SIG-M5 treated with dmso at 0.1 percent for 504 hours (cell line): ENCODE results near the gene VSNL1.
"Not testable (repeated sequence)": the region's sequence is repeated elsewhere in the genome, so short reads cannot be mapped to it uniquely, and the experiment has no call there.

ENCODE experiments used
- DNase-seq: peaks from one replicate; lab custom pipeline; 2025; ENCODE audit not compliant: unreplicated experiment; lab: John Stamatoyannopoulos, UW

Gene VSNL1

DNA sequence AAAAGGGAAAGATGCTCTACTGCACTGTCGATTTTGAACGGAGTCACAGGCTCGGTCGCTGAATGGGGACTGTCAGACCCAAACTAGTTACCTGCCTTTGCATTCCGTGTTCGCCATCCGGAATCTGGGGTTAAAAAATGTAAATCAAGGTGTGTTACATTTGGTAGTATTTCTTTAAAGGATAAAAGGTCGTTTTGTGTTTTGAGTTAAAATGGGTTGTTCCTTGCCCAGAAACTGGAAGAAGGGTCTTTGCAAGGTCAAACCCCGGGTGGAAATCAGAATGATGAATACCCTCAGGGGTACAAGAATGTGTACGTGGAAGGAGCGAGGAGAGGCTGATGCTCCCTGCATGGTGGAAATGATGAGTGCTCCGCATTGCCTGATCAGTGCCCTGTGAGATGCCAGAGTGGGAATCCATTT is 1.0 kb downstream of the VSNL1 start:
- no peak for DNase-seq

DNA sequence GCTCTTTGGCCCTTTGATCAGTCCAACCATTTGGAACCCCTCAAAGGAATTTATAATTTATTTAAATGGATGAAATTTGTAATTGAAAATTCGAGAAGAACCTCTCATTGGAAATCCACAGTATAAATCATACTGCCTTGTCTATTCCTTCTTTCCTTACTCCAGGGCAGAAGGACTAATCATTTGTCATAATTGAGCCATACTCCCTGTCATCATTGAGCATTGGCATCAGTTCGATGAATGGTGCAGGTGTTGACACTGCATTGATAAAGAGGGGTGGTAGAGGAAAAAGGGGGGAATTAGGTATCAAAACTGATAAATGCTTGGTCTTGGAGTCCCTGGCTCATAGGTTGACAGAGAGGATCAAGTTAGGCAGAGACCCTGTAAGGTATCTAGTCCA is 2.0 kb downstream of the VSNL1 start:
- no peak for DNase-seq

DNA sequence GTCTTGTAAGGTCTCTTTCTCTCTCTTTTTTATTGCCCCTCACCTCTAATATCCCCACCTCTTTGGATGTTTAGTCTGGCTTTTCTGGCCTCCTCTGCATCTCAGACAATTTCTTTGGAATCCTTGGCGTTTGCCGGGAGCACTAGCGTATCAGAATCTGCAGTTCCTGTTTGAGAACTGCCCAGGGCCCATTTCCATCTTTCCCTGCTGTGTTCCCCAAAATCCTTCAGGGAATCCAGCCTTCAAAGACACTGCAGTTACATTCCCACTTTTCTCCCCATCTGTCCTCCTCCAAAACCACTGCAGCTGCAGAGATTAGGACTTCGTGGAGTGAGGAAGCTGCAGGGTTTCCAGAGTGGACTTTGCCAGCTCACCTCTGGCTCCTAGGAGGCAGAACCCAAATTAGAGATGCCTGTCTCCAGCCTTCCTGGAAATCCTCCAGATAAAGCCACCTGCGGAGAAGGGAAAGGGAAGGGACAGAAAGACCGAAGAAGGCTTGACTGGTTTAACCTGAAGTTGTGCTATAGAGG is 2.7 kb downstream of the VSNL1 start:
- no peak for DNase-seq

DNA sequence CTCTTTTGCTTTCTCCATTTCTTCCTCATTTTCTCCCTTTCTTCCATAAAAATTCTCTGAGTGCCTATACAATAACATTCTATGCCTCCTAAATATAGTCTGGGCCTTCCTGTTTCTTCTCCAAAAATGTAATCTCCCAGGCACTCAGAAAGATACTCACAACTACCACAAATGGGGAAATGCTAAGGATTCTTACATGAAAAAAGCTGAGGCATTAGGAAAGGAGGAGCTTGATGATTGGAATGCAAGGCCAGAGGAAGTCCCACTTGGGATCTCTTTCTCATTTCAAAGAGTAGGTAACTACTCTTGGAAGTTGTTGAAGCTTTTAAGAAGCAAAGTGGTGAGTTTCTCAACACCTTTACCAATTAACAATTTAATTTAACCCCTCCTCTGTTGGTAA is 3.4 kb downstream of the VSNL1 start:
- DNase-seq = no peak

DNA sequence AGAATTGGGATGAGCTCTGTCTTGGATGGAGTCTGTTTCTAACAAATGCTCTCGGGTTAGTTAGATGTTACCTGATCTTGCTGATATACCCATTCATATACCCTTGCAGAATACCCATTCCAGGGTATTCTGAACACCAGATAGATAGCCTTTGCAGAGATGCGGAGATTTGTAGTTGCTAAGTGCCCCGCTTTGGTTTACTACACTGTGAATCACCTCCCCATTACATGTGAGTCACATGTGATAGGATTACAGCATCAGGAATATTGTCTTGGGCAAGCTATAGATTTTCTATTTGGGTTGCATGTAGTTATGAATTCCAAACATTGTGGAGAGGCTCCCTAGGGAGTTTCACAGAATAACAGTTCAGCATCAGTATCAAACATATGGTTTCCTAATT is 3.8 kb downstream of the VSNL1 start:
- DNase-seq = no peak

DNA sequence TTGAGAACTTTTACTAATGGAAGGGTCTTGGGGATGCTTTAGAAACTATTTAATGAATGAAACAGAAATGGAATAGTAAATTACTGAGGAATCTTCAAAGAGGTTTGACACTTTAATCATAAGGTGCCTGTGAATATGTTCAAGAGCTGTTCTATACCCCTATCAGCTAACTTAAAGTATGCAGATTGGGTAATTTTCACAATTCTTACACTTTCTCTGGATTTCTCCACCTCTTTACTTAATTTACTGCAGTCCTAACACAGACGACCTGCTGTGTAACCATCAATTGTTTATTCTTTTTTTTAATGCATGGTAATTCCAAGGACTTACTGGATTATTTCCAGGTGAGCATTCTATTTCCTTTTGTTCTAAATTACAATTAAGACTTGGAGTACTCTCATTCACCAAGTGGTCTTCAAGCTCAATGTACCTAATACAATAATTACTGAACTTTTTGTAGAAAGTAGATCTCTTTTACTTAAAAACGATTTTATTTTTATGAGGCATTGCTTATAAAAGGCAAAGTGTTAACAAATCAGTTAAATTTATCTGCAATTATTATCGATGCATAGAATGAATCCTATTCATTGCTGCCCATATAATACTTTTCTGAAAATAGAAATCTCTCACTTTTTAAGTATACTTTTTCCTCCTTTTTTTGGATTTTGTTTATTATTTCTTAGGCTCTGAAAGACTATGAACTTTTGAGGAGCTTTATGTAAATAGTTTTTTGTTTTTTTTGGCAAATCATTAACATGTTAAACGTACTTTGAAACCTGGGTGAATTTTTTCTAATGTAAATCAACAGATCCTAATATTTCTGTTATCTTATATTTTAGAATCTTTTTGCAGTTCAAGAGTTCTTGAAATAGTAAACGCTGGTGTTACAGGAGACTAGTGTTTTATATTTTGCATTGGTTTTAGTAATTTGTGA is 5.5 kb downstream of the VSNL1 start:
- DNase-seq = no peak

DNA sequence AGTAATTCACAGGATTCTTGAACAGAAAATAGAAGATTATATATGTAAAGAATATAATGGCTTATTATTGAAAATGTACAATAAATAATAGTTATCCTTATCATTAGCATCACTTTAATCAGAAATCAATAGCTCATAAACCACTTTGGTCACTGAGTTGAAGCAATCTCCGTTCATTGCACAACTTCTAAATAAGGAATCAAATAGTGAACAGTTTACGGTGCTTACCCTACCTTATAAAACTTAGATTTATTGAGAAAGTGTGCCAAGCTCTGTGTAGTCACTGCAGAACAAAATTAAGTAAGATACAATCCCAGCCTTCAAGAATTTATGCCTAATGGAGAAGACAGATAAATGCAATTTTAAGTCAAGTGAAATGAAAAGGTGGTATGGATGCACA is 6.7 kb downstream of the VSNL1 start:
- no peak for DNase-seq

DNA sequence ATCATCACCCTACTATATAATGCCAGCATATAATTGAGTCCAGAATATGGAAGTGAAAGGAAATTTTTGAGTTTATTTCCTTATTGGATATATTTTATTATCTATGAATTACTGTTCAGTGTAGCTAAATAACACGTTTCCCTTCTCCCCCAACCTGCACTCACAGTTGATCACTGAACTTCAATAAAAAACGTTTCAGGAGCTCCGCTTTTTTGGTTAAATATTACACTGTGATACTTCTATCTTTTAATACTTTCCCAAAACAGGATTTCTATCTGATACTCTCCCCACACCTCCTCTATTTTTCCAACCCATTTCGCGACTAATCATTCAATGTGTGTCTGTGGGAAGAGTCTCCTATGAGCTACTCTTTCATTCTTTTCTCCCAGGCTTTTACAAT is 7.2 kb downstream of the VSNL1 start:
- no peak for DNase-seq

DNA sequence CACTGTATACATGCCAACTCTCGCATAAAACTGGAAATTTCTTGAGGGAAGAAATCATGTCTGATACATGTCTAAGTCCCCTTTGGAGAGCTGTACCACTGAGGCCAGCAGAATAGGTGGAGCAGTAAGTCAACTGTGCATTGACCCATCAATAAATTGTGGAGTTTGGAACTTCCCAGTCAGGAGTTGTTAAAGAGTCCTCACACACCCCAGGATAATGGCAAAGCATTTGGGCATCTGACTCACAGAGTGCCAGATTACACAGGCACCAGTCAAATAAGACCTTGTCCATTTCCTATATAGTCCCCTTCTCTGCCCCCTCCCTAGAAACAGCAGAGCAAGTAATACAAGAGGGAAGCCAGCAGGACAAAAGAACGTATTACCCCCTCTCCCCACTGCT is 10.4 kb downstream of the VSNL1 start:
- DNase-seq = no peak

DNA sequence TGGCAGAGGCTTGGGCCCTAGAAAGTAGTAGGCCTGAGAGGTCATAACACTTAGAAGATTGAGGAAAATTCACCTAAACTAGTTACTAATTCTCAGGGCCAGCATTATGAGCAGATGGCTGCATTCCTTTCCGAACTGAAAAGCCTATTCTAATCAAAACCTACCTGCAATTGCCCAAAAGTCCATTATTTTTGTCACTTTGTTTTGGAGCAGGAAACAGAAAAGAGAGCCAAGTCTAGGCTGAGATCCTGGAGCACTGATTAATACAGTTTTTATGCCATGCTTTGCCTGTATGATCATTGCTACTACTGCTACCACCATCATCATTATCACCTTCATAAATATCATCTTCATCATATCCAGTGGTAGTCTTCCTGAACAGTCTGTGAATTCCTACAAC is 14.7 kb downstream of the VSNL1 start:
- no peak for DNase-seq

DNA sequence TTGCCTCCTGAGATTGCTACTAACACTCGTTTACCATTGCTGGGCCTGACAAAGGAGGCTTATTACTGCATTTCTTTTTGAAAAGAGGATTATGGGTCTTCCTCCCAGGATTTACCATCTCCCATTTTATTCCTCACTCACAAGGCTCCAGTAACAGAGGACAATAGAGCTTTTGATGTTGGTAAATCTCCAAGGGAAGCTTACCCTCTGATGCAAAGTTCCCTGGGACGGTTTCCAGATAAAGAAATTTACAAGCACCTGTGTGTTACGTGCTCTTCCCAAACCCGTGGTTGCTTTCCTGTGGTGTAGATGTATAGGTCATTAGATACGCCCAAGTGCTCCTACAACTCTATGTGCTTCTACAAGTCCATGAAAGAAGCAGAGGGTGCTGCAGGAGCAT is 17.1 kb downstream of the VSNL1 start:
- DNase-seq = no peak

DNA sequence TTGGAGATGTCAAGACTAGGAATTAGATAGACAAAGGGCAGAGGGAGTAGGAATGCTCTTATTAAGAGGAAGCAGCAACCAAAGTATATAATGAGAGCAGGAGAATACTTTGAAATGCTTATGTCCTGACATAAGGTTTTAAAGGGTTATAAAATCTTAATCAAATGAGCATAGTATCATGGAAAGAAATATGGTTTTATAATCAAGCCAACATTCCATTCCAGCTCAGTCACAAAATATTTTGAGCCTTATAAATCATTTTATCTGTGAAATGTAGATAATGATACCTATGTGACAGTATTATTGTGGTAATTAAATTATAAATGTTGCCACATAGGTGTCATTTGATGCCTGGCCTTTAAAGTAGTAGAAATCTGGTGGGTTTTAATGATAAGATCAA is 17.6 kb downstream of the VSNL1 start:
- DNase-seq = no peak

DNA sequence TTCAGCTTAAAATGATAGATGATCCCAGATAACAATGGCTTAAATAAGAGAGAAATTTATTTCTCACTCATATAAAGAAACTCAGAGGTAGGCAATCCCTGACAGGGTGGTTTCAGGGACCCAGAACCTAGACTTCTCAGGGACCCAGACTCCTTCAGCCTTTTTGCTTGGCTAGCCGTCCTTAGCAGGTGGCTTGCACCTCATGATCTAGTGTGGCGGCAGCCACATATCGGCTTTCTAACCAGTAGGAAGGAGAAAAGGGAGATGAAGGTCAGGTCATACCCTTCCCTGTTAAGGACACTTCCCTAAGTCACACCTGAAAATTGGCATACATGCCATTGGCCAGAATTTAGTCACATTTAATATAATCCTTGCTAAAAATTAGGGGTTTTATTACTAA is 18.4 kb downstream of the VSNL1 start:
- DNase-seq = no peak

DNA sequence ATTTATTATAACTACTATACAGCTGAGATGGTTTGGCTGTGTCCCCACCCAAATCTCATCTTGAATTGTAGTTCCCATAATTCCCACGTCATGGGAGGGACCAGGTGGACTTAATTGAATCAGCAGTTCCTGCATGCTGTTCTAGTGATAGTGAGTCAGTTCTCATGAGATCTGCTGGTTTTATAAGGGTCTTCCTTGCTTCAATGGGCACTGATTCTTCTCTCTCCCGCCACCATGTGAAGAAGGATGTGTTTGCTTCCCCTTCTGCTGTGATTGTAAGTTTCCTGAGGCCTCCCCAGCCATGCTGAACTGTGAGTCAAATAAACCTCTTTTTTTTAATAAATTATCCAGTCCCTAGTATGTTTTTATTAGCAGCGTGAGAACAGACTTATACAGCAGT is 25.2 kb downstream of the VSNL1 start:
- not testable (repeated sequence) for DNase-seq

DNA sequence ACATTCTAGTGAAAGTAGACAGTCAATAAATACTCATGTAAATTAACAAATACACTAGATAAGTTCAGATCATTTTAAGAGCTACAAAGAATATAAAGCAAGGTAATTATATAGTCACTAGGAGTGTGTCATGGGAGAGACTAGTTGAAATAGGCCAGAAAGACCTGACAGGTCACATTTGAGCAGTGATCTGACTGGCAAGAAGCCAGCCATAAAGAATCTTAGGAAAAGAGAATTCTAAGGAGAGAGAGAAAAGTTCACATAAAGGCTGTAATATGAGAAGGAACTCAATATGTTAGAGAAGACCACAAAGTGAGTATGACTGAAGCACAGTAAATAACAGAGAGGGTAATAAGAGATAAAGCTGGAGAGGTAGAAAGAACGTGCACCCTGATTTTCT is 31.2 kb downstream of the VSNL1 start:
- no peak for DNase-seq

DNA sequence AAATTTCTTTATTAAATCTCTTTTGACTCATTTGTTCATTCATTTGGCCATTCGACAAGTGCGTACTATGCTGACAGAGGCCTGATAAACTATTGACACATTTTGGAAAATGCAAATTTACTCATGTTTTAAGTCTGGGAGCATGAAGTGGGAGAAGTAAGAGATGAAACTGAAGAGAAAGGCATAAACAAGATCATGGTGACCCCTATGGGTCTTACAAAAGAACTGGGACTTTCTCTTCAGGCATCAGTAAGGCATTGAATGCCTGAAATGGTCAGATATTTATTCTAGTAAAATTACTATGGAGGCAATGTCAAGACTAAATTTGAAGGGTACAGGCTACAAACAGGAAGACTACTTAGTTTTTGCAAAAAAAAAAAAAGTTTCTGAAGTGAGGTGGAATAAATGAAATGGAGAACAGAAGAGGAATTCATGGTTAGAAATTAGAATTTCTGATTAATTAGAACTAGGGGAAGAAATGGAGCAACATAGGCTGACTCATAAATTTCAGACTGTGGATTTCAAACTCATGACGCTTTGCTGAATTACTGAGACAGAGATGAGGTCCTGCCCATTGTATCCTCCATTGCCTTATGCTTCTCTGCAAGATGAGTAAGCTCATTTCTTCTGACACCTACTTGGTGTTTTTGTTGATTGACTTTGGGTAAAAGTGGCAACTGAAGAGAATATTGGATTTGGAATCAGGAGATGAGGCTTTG is 32.7 kb downstream of the VSNL1 start:
- no peak for DNase-seq

DNA sequence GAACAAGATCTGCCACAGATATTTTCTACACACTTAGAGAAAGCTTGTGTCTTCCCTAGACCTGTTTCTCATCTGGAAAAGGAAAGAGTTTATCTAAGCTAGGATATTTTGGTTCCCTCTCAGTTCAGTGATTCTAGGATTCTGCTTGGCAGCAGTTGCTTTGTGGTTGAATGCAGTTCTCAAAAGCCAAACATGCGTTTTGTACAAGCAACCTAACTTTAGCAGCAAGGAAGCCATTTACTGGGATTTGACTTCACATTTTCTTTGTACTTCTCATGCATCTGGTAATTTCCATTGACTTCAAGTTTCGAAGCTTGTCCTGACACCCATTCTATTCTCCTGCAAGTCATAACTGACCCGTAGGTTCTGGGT is 33.3 kb downstream of the VSNL1 start:
- DNase-seq = no peak

DNA sequence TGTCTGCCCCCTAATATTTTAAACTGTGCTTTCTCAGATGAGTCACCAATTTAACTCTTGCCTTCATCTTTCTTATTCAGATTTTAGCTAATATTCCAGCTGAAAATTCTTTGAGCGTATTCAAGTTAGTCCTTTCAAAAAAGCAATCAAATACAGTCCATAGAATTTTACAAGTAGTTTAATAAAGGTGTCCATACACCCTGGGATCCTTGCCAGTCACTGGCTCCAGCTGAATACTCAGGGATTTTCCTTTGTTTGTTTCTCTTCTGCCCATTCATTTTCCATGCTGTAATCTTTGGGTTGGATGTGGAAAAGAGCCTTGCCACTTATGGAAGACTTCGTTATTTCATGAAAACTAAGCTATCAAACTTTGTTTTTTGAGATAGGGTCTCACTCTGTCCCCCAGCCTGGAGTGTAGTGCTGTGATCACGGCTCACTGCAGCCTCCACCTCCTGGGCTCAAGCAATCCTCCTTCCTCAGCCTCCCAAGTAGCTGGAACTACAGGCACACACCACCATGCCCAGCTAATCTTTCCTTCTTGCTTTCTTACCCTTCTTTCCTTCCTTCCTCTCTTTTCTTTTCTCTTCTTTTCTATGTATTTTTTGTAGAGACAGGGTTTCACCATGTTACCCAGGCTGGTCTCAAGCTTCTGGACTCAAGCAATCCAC is 34.0 kb downstream of the VSNL1 start:
- DNase-seq = no peak

DNA sequence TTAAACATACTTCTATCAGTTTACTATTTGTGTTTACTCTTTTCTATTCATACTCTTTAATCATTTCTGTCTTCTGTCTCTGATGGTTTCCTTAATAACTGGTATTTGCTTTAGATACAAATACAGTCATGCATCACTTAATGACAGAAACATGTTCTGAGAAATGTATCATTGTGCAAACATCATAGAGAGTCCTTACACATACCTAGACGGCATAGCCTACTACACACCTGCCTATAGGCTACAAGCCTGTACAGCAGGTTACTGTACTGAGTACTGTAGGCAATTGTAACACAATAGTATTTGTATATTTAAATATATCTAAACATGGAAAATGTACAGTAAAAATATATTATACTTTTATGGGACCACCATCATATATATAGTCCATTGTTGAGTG is 36.3 kb downstream of the VSNL1 start:
- no peak for DNase-seq

DNA sequence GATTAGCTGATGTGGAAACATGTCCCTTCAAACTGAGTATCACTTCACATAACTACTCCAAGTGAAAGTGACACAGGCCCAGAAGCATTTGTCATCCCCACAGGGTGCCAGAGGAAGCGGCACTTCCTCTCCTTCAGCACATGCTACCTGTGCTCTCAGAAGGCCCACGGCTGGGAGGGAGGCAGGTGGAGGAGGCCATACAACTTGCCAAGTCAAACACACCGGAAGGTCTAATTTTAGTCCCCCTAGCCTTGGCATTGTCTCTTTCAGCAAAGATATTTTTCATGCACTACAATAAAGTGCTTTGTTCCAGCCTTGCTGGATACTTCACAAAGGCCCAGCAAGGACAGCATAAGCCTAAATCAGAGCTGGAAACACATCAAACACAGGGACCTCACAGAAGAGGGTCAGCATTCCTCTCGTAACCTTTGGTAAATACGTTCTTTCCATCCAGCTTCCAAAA is 38.0 kb downstream of the VSNL1 start:
- DNase-seq = no peak

DNA sequence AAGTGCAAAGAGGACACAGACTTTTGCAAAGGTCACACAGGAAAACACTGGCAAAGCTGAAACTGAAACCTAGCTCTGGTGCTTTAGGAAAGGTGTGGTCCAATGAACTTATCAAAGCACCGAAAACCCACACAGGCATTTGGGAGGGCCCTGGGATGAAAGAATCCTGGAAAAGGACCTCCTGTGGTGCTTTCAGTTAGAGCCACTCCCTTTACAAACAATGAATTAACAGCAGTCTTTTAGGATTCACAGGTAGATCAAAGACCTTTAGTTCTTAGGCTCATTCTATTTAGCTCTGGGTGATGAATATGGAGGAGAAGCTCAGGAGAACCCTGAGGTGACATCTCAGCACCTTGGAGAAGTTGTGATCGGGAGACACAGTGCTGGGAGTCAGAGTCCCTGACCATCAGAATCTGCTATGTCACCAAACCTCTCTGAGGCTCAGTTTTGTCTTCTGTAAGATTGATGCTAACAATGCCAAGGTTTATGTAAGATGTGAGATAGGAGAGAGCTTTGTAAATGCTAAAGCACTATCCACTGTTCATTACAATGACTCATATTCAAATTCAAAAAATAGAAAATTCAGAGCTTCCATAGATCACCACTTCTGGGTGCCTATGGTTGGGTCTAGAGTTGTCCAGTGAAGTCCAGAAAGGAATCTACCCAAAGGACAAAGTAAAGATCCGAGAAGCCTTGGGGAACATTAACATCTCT is 39.3 kb downstream of the VSNL1 start:
- no peak for DNase-seq
